Activated CD8-positive, alpha-beta T cell treated with anti-CD3 and anti-CD28 coated beads for 36 hours (primary cell): Measurements from ENCODE around the gene SPEF2. TPM values are rescaled to one million over a fixed set of nuclear protein-coding genes. Genes with fewer than 3 reads are reported as not detected.

Experiments
- ATAC-seq: fragments of 200-7000 bp; cut with Tn5 transposase; one replicate; pipeline ENCODE4 v1.10.0; 2021; ENCODE audit warnings: mild to moderate bottlenecking, moderate library complexity
- CTCF ChIA-PET: fragments of 350-600 bp; sonication (Branson Sonifier 250); formaldehyde crosslinking; loops from one replicate; lab custom pipeline; 2021; ENCODE audit warnings: antibody characterized with exemption; lab: Charles Lee
- POLR2A ChIA-PET: fragments of 350-600 bp; sonication (Branson Sonifier 250); formaldehyde crosslinking; loops from one replicate; lab custom pipeline; 2021; ENCODE audit warnings: antibody characterized with exemption; lab: Charles Lee
- DNase-seq: peaks from one replicate; pipeline ENCODE4 v3.0.0-alpha.2; 2020
- H3K27ac Mint-ChIP-seq: one replicate; pipeline ENCODE4 v1.8.0; 2021; ENCODE audit warnings: mild to moderate bottlenecking, mixed read lengths
- H3K27me3 Mint-ChIP-seq: one replicate; pipeline ENCODE4 v1.8.0; 2021; ENCODE audit warnings: mixed read lengths
- H3K36me3 Mint-ChIP-seq: one replicate; pipeline ENCODE4 v1.8.0; 2021; ENCODE audit warnings: low read depth, mixed read lengths
- H3K4me1 Mint-ChIP-seq: one replicate; pipeline ENCODE4 v1.8.0; 2021; ENCODE audit warnings: low read depth, mixed read lengths
- H3K4me3 Mint-ChIP-seq: one replicate; pipeline ENCODE4 v1.8.0; 2021; ENCODE audit warnings: mild to moderate bottlenecking, moderate library complexity, mixed read lengths
- H3K9me3 Mint-ChIP-seq: one replicate; pipeline ENCODE4 v1.8.0; 2021; ENCODE audit warnings: mixed read lengths
- CTCF ChIP-seq: fragments of 200-600 bp; IDR thresholded peaks from one replicate; pipeline ENCODE4 v1.8.0; 2022; ENCODE audit warnings: antibody characterized with exemption, mild to moderate bottlenecking
- intact Hi-C: fragments of 100-400 bp; cut with micrococcal nuclease; formaldehyde crosslinking; loops from one replicate; pipeline ENCODE4 v1.10.0; 2022
- total RNA-seq, 2 experiments: library from RNA; stranded (reverse); gene quantifications; one replicate each; pipeline ENCODE4 v1.2.3, GENCODE V29; 2021

Gene SPEF2
- total RNA-seq, 2 experiments from 2014 or later = 8.4 to 9.9 TPM

- H3K4me3 Mint-ChIP-seq = no peak overlapping the region
- H3K27ac Mint-ChIP-seq = no peak overlapping the region
- ATAC-seq (peak; percentile 34), DNase-seq (no peak)
- ChIA-PET POLR2A (interaction anchor here (1.0 to 11.9 kb wide), 5 partner anchors 18 to 39 kb away, joined by 3 to 241 read pairs (median 3); partner anchors contain the start of gene IL7R), CTCF (interaction anchor here (0.8 to 1.1 kb wide), 3 partner anchors 11 to 46 kb away, joined by 3 to 4 read pairs (median 3); no protein-coding TSS in a partner anchor)
- H3K36me3 Mint-ChIP-seq = peaks cover 18% of the 10 kb centered on the region
- peaks cover 53% of the 10 kb centered on the region for H3K4me1 Mint-ChIP-seq
- peaks cover 2% of the 10 kb centered on the region for H3K9me3 Mint-ChIP-seq
- intact Hi-C loops = no loop called here
- no peaks in the 10 kb centered on the region for H3K27me3 Mint-ChIP-seq
- no peak for TF ChIP-seq CTCF
These were observed 199.3 kb downstream of the SPEF2 start for GRCh38 chr5:35816881-35817521.

GRCh38 chr5:35819026-35819425 lies 201.4 kb downstream of the SPEF2 start:
- peak overlapping the region; percentile 68 for H3K27ac Mint-ChIP-seq
- no peak for TF ChIP-seq CTCF

GRCh38 chr5:35819668-35820067 lies 202.0 kb downstream of the SPEF2 start:
- ChIA-PET POLR2A (interaction anchor here (1.0 to 11.9 kb wide), 5 partner anchors 11 to 106 kb away, joined by 3 to 241 read pairs (median 4); partner anchors contain the start of gene IL7R), CTCF (interaction anchor here (1.3 to 5.2 kb wide), 5 partner anchors 34 to 169 kb away, joined by 3 to 32 read pairs (median 5); no protein-coding TSS in a partner anchor)
- Mint-ChIP-seq H3K9me3 (peaks cover 2% of the 10 kb centered on the region), H3K4me3 (no peak overlapping the region), H3K27ac (peak overlapping the region; percentile 68), H3K27me3 (no peaks in the 10 kb centered on the region), H3K4me1 (peaks cover 61% of the 10 kb centered on the region), H3K36me3 (peaks cover 25% of the 10 kb centered on the region)
- intact Hi-C loops = loop anchor here (5.0 kb wide), 2 partner anchors 37 to 38 kb away; partner anchors contain the start of gene IL7R
- no peak for ATAC-seq
- DNase-seq = no peak
- no peak for TF ChIP-seq CTCF

More at GRCh38 chr5:35819026-35819425, 201.4 kb downstream of the SPEF2 start:
- H3K9me3 Mint-ChIP-seq = peaks cover 2% of the 10 kb centered on the region
- ATAC-seq (no peak), DNase-seq (no peak)
- intact Hi-C loops = no loop called here
- no peaks in the 10 kb centered on the region for H3K27me3 Mint-ChIP-seq
- H3K36me3 Mint-ChIP-seq = peaks cover 20% of the 10 kb centered on the region
- peaks cover 61% of the 10 kb centered on the region for H3K4me1 Mint-ChIP-seq
- H3K4me3 Mint-ChIP-seq = no peak overlapping the region
- ChIA-PET POLR2A (interaction anchor here (1.0 to 11.9 kb wide), 5 partner anchors 12 to 107 kb away, joined by 3 to 241 read pairs (median 4); partner anchors contain the start of gene IL7R), CTCF (interaction anchor here (1.3 to 1.5 kb wide), 3 partner anchors 8 to 169 kb away, joined by 3 to 4 read pairs (median 3); no protein-coding TSS in a partner anchor)

GRCh38 chr5:35820735-35821134 lies 203.1 kb downstream of the SPEF2 start:
- H3K27me3 Mint-ChIP-seq = no peaks in the 10 kb centered on the region
- no peak for DNase-seq
- peaks cover 32% of the 10 kb centered on the region for H3K36me3 Mint-ChIP-seq
- ChIA-PET CTCF (interaction anchor here (0.8 to 5.7 kb wide), 12 partner anchors 8 to 169 kb away, joined by 3 to 44 read pairs (median 12); no protein-coding TSS in a partner anchor), POLR2A (interaction anchor here (1.2 to 11.9 kb wide), 13 partner anchors 9 to 165 kb away, joined by 3 to 241 read pairs (median 5); partner anchors contain the start of gene IL7R)
- H3K27ac Mint-ChIP-seq = peak overlapping the region; percentile 68
- no peak for ATAC-seq
- intact Hi-C loops = loop anchor here (5.0 kb wide), 2 partner anchors 37 to 38 kb away; partner anchors contain the start of gene IL7R
- peaks cover 71% of the 10 kb centered on the region for H3K4me1 Mint-ChIP-seq
- H3K9me3 Mint-ChIP-seq = peaks cover 2% of the 10 kb centered on the region
- H3K4me3 Mint-ChIP-seq = no peak overlapping the region
- TF ChIP-seq CTCF = no peak
